RWPE2 (cell line): ENCODE results near the gene FMNL3.

Experiments
- ATAC-seq: fragments of 200-7000 bp; cut with Tn5 transposase; 3 replicates; pipeline ENCODE4 v1.9.1; 2021; ENCODE audit warnings: low read depth
- DNase-seq: peaks from one replicate; pipeline ENCODE4 v3.0.0-alpha.2; 2020; ENCODE audit warnings: low spot score
- H3K27ac ChIP-seq: fragments of 450-650 bp; 2 replicates; pipeline ENCODE4 v1.5.1; 2017; ENCODE audit warnings: mild to moderate bottlenecking; ENCODE audit not compliant: poor library complexity, severe bottlenecking
- H3K27me3 ChIP-seq: fragments of 250-450 bp; sonication (Bioruptor Pico); 2 replicates; pipeline ENCODE4 v1.5.1; 2021; ENCODE audit warnings: mild to moderate bottlenecking, moderate library complexity; ENCODE audit not compliant: insufficient read depth, poor library complexity, severe bottlenecking
- H3K36me3 ChIP-seq: fragments of 250-450 bp; sonication (Bioruptor Pico); 2 replicates; pipeline ENCODE4 v1.5.1; 2020; ENCODE audit warnings: low read depth, mild to moderate bottlenecking, moderate library complexity
- H3K4me1 ChIP-seq: fragments of 250-450 bp; sonication (Bioruptor Pico); 2 replicates; pipeline ENCODE4 v1.5.1; 2021; ENCODE audit warnings: mild to moderate bottlenecking, moderate library complexity; ENCODE audit not compliant: insufficient read depth, poor library complexity, severe bottlenecking
- H3K4me3 ChIP-seq: fragments of 250-450 bp; sonication (Bioruptor Pico); 2 replicates; pipeline ENCODE4 v1.5.1; 2021; ENCODE audit warnings: mild to moderate bottlenecking, moderate library complexity; ENCODE audit not compliant: severe bottlenecking
- H3K9me3 ChIP-seq: fragments of 250-450 bp; sonication (Bioruptor Pico); 2 replicates; pipeline ENCODE4 v1.5.1; 2021; ENCODE audit warnings: mild to moderate bottlenecking, moderate library complexity; ENCODE audit not compliant: severe bottlenecking
- CTCF ChIP-seq: fragments of 450-650 bp; IDR thresholded peaks from one replicate; pipeline ENCODE4 v1.5.1; 2017; ENCODE audit warnings: mild to moderate bottlenecking, moderate library complexity; ENCODE audit not compliant: poor library complexity, severe bottlenecking

The FMNL3 gene

GRCh38 chr12:49683599-49684309, 23.5 kb downstream of the FMNL3 start:
- no peak overlapping the region for H3K4me3 ChIP-seq
- DNase-seq (no peak), ATAC-seq (no peak)
- no peaks in the 10 kb centered on the region for H3K4me1 ChIP-seq
- TF ChIP-seq CTCF, result no peak
- no peaks in the 10 kb centered on the region for H3K36me3 ChIP-seq
- no peaks in the 10 kb centered on the region for H3K9me3 ChIP-seq
- no peaks in the 10 kb centered on the region for H3K27me3 ChIP-seq
- no peak overlapping the region for H3K27ac ChIP-seq

- H3K4me1 ChIP-seq, result no peaks in the 10 kb centered on the region
- H3K4me3 ChIP-seq, result no peak overlapping the region
- H3K27ac ChIP-seq, result no peak overlapping the region
- no peaks in the 10 kb centered on the region for H3K36me3 ChIP-seq
- H3K27me3 ChIP-seq, result no peaks in the 10 kb centered on the region
- no peak for TF ChIP-seq CTCF
- no peak for ATAC-seq
- no peaks in the 10 kb centered on the region for H3K9me3 ChIP-seq
- no peak for DNase-seq
Measured at GRCh38 chr12:49680075-49680474, 27.1 kb downstream of the FMNL3 start.

GRCh38 chr12:49678711-49679110, 28.5 kb downstream of the FMNL3 start:
- TF ChIP-seq CTCF, result no peak
- Histone ChIP-seq H3K4me3 (no peak overlapping the region), H3K27ac (no peak overlapping the region), H3K4me1 (no peaks in the 10 kb centered on the region), H3K9me3 (no peaks in the 10 kb centered on the region), H3K36me3 (no peaks in the 10 kb centered on the region), H3K27me3 (no peaks in the 10 kb centered on the region)
- DNase-seq (no peak), ATAC-seq (no peak)

GRCh38 chr12:49675137-49675536, 32.1 kb downstream of the FMNL3 start:
- Histone ChIP-seq H3K9me3 (no peaks in the 10 kb centered on the region), H3K27ac (no peak overlapping the region), H3K36me3 (no peaks in the 10 kb centered on the region), H3K4me1 (no peaks in the 10 kb centered on the region), H3K4me3 (no peak overlapping the region), H3K27me3 (no peaks in the 10 kb centered on the region)
- ATAC-seq (no peak), DNase-seq (no peak)
- TF ChIP-seq CTCF, result no peak

GRCh38 chr12:49674318-49674981, 32.8 kb downstream of the FMNL3 start:
- Histone ChIP-seq H3K4me1 (no peaks in the 10 kb centered on the region), H3K4me3 (no peak overlapping the region), H3K27ac (no peak overlapping the region), H3K36me3 (no peaks in the 10 kb centered on the region), H3K27me3 (no peaks in the 10 kb centered on the region), H3K9me3 (no peaks in the 10 kb centered on the region)
- ATAC-seq (no peak), DNase-seq (no peak)
- no peak for TF ChIP-seq CTCF
